Astrocyte (in vitro differentiated cells and primary cell): Measurements from ENCODE around the gene ZNF619. TPM values are rescaled to one million over a fixed set of nuclear protein-coding genes. Genes with fewer than 3 reads are reported as not detected.

ENCODE experiments used
- DNase-seq: peaks from one replicate; pipeline ENCODE4 v3.0.0-alpha.2; 2010; ENCODE audit warnings: low read depth
- FAIRE-seq: peaks from 2 replicates; lab custom pipeline; 2011; peaks lifted over from hg19 to GRCh38; lab: Jason Lieb, UNC
- H2AFZ ChIP-seq: 2 replicates; pipeline ENCODE4 v1.6.0; 2012; ENCODE audit warnings: low read depth, low read length, inconsistent platforms
- H3K27ac ChIP-seq: 2 replicates; pipeline ENCODE4 v1.5.1; 2011; ENCODE audit warnings: low read depth, low read length, inconsistent platforms
- H3K27me3 ChIP-seq: 2 replicates; pipeline ENCODE4 v1.6.0; 2011; ENCODE audit warnings: low read length, inconsistent platforms; ENCODE audit not compliant: insufficient read depth
- H3K36me3 ChIP-seq: 2 replicates; pipeline ENCODE4 v1.5.1; 2011; ENCODE audit warnings: low read length, inconsistent platforms; ENCODE audit not compliant: insufficient read depth
- H3K4me1 ChIP-seq: 2 replicates; pipeline ENCODE4 v1.5.1; 2011; ENCODE audit warnings: low read length, inconsistent platforms; ENCODE audit not compliant: insufficient read depth
- H3K4me2 ChIP-seq: 2 replicates; pipeline ENCODE4 v1.6.0; 2012; ENCODE audit warnings: low read length, inconsistent platforms
- H3K4me3 ChIP-seq: 2 replicates; pipeline ENCODE4 v1.5.1; 2011; ENCODE audit warnings: low read depth, mild to moderate bottlenecking, low read length, inconsistent platforms; ENCODE audit not compliant: insufficient read depth
- H3K79me2 ChIP-seq: 2 replicates; pipeline ENCODE4 v1.6.0; 2012; ENCODE audit warnings: mild to moderate bottlenecking, low read length, inconsistent platforms; ENCODE audit not compliant: insufficient read depth
- H3K9ac ChIP-seq: 2 replicates; pipeline ENCODE4 v1.6.0; 2012; ENCODE audit warnings: mild to moderate bottlenecking, low read length, inconsistent platforms
- H3K9me3 ChIP-seq: 2 replicates; pipeline ENCODE4 v1.5.1; 2012; ENCODE audit warnings: low read depth, mild to moderate bottlenecking, low read length, inconsistent platforms; ENCODE audit not compliant: insufficient read depth
- H4K20me1 ChIP-seq: 2 replicates; pipeline ENCODE4 v1.6.0; 2012; ENCODE audit warnings: low read length, inconsistent platforms; ENCODE audit not compliant: insufficient read depth
- H3K27ac Mint-ChIP-seq: one replicate; pipeline ENCODE4 v1.8.0; 2021; ENCODE audit warnings: mild to moderate bottlenecking, mixed read lengths; ENCODE audit not compliant: unreplicated experiment
- H3K27me3 Mint-ChIP-seq: one replicate; pipeline ENCODE4 v1.8.0; 2021; ENCODE audit warnings: low read depth, mixed read lengths; ENCODE audit not compliant: unreplicated experiment
- H3K36me3 Mint-ChIP-seq: one replicate; pipeline ENCODE4 v1.8.0; 2021; ENCODE audit warnings: low read depth, mixed read lengths; ENCODE audit not compliant: unreplicated experiment
- H3K4me1 Mint-ChIP-seq: one replicate; pipeline ENCODE4 v1.8.0; 2021; ENCODE audit warnings: low read depth, mixed read lengths; ENCODE audit not compliant: unreplicated experiment
- H3K4me3 Mint-ChIP-seq: one replicate; pipeline ENCODE4 v1.8.0; 2021; ENCODE audit warnings: mild to moderate bottlenecking, moderate library complexity, mixed read lengths; ENCODE audit not compliant: unreplicated experiment
- H3K9me3 Mint-ChIP-seq: one replicate; pipeline ENCODE4 v1.8.0; 2021; ENCODE audit warnings: mild to moderate bottlenecking, mixed read lengths; ENCODE audit not compliant: unreplicated experiment
- EZH2 ChIP-seq: IDR thresholded peaks from 2 replicates; pipeline ENCODE4 v1.6.1; 2012; ENCODE audit warnings: mild to moderate bottlenecking, low read length, inconsistent platforms; ENCODE audit not compliant: insufficient read depth
- total RNA-seq: library from RNA; stranded (reverse); gene quantifications from 2 replicates; pipeline ENCODE4 v1.2.1, GENCODE V29; 2021
- TF ChIP-seq, protein P1 (sequence below): IDR thresholded peaks from 2 replicates; pipeline ENCODE4 v1.5.1; 2011; ENCODE audit warnings: low read depth, mild to moderate bottlenecking, inconsistent platforms, low read length, moderate library complexity; ENCODE audit not compliant: insufficient read depth

The ZNF619 gene
- total RNA-seq, 1 donor from 2014 or later, result 3.4 TPM

DNA sequence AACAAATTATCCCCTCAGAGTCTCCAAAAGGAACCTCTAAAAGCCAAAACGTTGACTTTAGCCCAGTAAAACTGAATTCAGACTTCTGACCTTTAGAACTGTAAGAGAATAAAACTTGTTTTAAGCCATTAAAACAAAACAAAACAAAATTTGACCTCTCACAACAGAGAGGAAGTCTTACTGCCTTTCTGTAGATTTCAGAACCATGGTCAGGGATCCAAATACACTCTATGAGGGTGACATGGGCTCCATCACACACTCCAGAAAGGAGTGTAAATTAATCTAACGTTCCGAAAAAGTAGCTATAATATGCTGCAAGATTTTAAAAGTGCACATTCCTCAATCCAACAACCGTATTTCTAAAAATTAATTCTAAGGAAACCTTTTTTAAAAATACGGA is 39.0 kb upstream of the ZNF619 start:
- Mint-ChIP-seq H3K27ac (no peak overlapping the region), H3K4me1 (no peaks in the 10 kb centered on the region)
- H3K36me3 ChIP-seq, result no peaks in the 10 kb centered on the region

DNA sequence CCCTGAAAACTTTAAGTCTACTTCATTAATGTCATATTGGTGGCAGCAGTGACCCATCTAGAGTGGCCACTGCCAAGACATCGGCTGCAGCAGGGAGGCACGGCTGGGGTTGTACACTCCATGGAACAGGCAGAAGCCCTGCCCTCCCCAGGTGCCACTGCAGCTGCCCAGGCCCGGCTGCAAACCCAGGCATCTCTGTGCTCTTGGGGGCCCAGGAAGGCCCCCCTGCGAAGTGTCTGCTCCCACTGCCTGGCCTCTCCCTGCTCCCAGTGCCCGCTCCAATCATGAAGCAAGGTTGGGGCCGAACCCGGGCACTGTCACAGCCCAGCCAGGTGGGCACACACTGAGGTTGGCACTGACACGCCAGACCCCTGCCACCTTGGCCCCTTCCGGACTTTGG is 31.9 kb upstream of the ZNF619 start:
- Mint-ChIP-seq H3K27ac (no peak overlapping the region), H3K27me3 (no peaks in the 10 kb centered on the region), H3K36me3 (no peaks in the 10 kb centered on the region), H3K4me1 (no peaks in the 10 kb centered on the region), H3K9me3 (peaks cover 2% of the 10 kb centered on the region), H3K4me3 (no peak overlapping the region)
- H3K4me2 ChIP-seq, result no peak overlapping the region
- no peaks in the 10 kb centered on the region for H3K4me1 ChIP-seq
- H3K79me2 ChIP-seq, result no peaks in the 10 kb centered on the region
- TF ChIP-seq EZH2, result no peak
- TF ChIP-seq, protein P1, sequence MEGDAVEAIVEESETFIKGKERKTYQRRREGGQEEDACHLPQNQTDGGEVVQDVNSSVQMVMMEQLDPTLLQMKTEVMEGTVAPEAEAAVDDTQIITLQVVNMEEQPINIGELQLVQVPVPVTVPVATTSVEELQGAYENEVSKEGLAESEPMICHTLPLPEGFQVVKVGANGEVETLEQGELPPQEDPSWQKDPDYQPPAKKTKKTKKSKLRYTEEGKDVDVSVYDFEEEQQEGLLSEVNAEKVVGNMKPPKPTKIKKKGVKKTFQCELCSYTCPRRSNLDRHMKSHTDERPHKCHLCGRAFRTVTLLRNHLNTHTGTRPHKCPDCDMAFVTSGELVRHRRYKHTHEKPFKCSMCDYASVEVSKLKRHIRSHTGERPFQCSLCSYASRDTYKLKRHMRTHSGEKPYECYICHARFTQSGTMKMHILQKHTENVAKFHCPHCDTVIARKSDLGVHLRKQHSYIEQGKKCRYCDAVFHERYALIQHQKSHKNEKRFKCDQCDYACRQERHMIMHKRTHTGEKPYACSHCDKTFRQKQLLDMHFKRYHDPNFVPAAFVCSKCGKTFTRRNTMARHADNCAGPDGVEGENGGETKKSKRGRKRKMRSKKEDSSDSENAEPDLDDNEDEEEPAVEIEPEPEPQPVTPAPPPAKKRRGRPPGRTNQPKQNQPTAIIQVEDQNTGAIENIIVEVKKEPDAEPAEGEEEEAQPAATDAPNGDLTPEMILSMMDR, result no peak
- H2AFZ ChIP-seq, result no peak overlapping the region
- no peaks in the 10 kb centered on the region for H3K36me3 ChIP-seq
- H3K9ac ChIP-seq, result no peak overlapping the region
- H3K27ac ChIP-seq, result no peak overlapping the region
- H3K4me3 ChIP-seq, result no peak overlapping the region
- DNase-seq (no peak), FAIRE-seq (no peak)
- H3K27me3 ChIP-seq, result no peaks in the 10 kb centered on the region
- no peaks in the 10 kb centered on the region for H3K9me3 ChIP-seq
- H4K20me1 ChIP-seq, result no peaks in the 10 kb centered on the region

More for the DNA sequence above, 39.0 kb upstream of the ZNF619 start:
- Histone ChIP-seq H4K20me1 (no peaks in the 10 kb centered on the region), H3K9ac (no peak overlapping the region), H3K4me3 (no peak overlapping the region), H2AFZ (no peak overlapping the region), H3K9me3 (no peaks in the 10 kb centered on the region), H3K4me1 (no peaks in the 10 kb centered on the region), H3K4me2 (no peak overlapping the region), H3K27me3 (no peaks in the 10 kb centered on the region), H3K27ac (no peak overlapping the region), H3K79me2 (no peaks in the 10 kb centered on the region)
- no peaks in the 10 kb centered on the region for H3K27me3 Mint-ChIP-seq
- no peak for FAIRE-seq
- H3K4me3 Mint-ChIP-seq, result no peak overlapping the region
- H3K9me3 Mint-ChIP-seq, result peaks cover 2% of the 10 kb centered on the region
- DNase-seq, result no peak
- TF ChIP-seq, protein P1, result no peak
- TF ChIP-seq EZH2, result no peak
- no peaks in the 10 kb centered on the region for H3K36me3 Mint-ChIP-seq

DNA sequence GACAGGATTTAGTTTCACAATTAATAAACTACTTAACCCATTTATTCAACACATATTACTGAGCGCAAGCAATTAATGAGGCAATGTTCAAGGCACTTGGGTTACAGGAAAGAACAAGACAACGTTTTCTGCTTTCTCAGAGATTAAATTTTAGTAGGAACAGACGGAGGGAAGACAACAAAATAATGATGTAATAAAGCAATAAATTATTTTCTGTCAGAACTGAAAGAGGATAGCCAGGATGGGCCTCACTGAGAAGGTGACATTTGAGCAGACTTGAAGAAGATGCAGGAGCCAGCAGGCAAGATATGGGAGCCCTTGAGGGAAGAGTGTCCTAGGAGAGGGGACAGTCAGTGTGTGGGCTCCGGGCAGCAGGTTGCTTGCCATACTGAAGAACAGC is 31.0 kb upstream of the ZNF619 start:
- H3K27me3 Mint-ChIP-seq, result no peaks in the 10 kb centered on the region
- Histone ChIP-seq H3K4me1 (no peaks in the 10 kb centered on the region), H3K36me3 (no peaks in the 10 kb centered on the region), H3K79me2 (no peaks in the 10 kb centered on the region), H3K4me2 (no peak overlapping the region), H4K20me1 (no peaks in the 10 kb centered on the region), H3K27me3 (no peaks in the 10 kb centered on the region), H2AFZ (no peak overlapping the region), H3K9me3 (no peaks in the 10 kb centered on the region), H3K9ac (no peak overlapping the region), H3K27ac (no peak overlapping the region), H3K4me3 (no peak overlapping the region)
- no peak for TF ChIP-seq EZH2
- TF ChIP-seq, protein P1, result no peak
- no peak for DNase-seq
- no peak overlapping the region for H3K27ac Mint-ChIP-seq
- H3K36me3 Mint-ChIP-seq, result no peaks in the 10 kb centered on the region
- FAIRE-seq, result no peak
- H3K9me3 Mint-ChIP-seq, result no peaks in the 10 kb centered on the region
- no peak overlapping the region for H3K4me3 Mint-ChIP-seq
- H3K4me1 Mint-ChIP-seq, result no peaks in the 10 kb centered on the region
